ENCODE results near the gene KANSL2.
"Not testable (repeated sequence)": the region's sequence is repeated elsewhere in the genome, so short reads cannot be mapped to it uniquely, and the experiment has no call there.

Gene KANSL2

DNA sequence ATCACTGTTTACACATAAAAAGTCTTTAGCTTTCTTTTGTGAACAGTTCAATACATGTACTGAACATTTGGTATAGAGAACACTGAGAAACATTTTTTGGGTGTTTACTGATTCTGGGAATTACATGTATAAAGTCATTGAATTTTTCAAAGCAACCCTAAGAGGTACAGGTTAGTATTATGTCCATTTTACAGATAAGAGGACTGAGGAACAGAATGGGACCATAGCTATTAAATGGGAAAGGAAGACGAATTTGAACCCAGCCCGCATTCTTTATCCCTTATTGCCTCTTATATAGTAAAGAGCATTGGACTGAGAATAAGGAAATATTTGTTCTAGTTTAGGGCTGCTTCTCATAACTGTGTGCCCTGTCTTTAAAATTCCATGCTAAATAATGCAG lies 889 bp upstream of the KANSL2 start:
- no peak for DNase-seq

DNA sequence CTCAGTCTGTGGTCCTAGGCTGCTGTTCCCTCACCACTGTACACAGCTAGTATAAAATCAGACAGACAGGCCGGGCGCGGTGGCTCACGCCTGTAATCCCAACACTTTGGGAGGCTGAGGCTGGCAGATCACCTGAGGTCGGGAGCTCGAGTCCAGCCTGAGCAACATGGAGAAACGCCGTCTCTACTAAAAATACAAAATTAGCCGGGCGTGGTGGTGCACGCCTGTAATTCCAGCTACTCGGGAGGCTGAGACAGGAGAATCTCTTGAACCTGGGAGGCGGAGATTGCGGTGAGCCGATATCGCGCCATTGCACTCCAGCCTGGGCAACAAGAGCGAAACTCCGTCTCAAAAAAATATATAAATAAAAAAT lies 481 bp upstream of the KANSL2 start:
- DNase-seq = not testable (repeated sequence)

DNA sequence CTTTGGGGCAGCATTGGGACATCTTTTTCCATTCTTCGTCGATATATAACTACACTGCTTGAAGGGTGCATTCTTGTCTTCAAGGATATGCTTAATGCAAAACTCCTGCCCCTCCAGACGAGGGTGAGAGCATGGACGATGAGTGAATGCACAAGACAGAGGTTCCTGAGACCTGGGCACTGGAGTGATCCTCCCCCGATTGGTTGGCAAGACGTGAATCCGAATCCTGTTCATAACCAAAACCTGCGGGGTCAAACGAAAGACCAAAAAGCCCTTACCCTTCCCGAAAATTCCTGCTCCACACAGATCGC lies 684 bp downstream of the KANSL2 start:
- no peak for DNase-seq

DNA sequence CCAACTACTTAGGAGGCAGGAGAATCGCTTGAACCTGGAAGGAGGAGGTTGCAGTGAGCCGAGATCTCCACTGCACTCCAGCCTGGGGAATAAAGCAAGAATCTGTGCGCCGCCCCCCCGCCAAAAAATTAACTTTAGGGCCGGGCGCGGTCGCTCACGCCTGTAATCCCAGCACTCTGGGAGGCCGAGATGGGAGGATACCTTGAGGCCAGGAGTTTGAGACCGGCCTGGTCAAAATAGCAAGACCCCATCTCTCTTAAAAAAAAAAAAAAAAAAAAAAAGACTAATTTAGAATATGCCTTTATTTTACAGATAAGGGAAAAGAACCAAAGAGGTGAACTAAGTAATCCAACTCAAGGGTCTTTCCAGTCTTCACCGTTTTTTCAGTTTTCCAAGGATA lies 1.2 kb downstream of the KANSL2 start:
- DNase-seq = no peak

DNA sequence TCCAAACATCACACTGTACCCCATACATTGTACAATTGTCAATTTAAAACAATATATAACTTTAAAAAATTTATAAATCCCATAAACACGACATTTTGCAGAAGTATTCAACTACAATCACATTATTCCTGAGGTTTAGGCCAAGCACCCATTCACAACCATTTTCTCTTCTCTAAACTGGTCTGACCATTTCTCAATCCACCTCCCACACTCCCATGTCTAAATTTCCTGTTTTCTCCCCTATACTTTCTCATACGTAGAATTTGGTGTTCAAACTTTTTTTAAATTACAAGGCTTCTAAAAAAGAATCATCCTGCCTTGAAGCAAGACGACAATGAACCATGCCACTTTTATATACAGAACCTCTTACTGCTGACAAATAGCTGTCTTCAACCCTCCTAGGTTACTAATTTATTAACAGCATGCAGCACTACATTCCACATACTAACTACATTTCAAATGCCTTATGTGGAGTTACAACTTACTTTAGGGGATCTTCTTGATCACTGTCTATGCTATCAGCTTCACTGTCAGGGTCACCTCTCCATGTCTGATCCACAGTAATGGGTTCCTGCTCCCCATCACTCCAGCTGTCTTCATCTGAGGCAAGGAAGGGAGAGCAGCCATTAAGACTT lies 3.4 kb downstream of the KANSL2 start:
- DNase-seq = peak; percentile 63 to 85 (median 79)

DNA sequence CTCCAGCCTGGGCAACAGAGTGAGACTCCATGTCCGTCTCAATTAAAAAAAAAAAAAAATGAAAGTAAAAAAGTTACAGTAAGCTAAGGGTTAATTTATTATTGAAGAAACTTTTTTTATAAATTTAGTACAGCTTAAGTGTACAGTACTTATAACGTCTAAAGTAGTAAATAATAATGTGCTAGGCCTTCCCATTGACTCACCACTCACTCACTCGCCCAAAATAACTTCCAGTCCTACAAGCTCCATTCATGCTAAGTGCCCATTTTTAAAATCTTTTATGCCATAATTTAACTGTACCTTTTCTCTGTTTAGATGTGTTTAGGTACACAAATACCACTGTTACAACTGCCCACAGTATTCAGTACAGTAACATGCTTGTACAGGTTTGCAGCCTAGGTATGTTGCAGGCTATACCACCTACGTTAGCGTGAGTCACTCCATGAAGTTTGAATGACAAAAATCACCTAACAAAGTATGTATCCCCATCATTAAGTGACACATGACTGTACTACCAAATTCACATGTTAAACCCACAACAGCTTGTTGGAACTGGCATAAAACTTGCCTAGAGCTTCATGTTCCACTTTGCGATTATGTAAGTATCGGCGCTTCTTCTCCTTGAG lies 10.7 kb downstream of the KANSL2 start:
- no peak for DNase-seq

DNA sequence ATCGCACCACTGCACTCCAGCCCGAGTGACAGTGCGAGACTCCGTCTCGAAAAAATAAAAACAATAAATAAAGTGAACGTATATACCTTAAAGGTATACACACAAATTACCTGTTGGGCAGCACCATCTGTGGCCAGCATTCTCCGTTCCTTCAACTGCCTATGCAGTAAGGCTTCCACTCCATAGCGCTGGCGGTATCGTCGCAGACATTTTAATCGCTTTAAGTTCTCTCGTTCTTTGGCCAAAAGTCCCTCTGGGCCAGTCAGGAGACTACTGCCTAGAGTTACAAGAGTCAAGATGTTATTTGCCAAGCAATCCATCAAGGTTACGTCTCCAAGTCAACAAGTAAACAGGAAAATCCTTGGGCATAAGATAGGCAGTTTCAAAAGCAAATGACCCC lies 13.0 kb downstream of the KANSL2 start:
- DNase-seq = no peak

DNA sequence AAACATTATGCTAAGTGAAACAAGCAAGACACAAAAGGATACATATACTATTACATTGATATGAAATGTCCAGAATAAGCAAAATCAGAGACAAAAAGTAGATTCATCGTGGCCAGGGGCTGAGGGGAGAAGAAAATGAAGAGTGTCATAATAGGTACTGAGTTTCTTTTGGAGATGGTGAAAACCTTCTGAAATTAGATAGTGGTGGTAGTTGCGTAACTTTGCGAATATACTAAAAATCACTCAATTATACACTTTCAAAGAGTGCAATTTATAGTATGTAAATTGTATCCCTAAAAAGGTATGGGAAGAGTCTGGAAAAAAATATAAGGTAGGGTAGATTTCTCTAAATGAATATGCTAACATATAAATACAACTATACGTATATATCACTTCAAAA lies 22.2 kb downstream of the KANSL2 start:
- no peak for DNase-seq

DNA sequence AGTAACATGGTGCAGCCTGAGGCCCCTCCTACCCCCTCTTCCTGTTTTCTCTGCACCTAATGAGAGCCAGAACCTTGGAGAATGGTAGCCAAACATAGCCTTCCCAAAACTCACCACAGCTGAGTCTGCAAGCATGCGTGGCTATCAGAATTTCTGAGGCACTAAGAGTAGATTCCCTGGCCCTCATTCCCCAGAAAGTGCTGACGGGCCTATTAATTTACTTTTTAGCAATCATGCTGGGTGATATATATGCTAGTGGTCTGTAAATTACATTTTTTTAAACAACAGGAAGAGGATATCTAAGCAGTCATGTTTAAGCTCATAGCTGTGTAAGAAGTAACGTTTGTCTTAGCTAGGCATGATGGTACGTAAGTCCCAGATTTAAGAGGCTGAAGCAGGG lies 30.4 kb downstream of the KANSL2 start:
- no peak for DNase-seq

DNA sequence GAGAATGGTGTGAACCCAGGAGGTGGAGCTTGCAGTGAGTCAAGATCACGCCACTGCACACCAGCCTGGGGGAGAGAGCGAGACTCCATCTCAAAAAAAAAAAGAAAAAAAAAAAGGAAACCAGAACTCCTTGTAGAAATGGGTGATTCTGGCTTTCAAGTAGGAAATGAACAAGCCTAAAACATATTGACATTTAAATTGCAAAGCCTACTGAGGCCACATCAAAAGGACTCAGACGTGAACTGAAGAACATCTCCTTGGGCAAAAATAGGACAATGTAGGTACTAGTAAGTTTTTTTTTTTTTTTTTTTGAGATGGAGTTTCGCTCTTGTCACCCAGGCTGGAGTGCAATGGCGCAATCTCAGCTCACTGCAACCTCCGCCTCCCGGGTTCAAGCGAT lies 36.7 kb downstream of the KANSL2 start:
- not testable (repeated sequence) for DNase-seq

DNA sequence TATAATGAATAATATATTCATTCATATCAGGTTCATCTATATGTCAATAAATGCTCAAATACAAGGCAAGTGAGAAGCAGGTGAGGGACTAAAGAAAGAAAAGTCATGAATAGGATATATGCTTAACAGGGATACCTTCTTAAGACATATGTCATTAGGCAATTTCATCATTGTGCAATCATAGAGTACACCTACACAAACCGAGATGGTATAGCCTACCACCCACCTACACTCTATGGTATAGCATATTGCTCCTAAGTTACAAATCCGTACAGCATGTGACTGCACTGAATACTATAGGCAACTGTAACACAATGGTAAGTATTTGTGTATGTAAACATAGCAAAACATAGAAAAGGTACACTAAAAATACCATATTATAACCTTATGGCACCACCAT lies 39.0 kb downstream of the KANSL2 start:
- no peak for DNase-seq

DNA sequence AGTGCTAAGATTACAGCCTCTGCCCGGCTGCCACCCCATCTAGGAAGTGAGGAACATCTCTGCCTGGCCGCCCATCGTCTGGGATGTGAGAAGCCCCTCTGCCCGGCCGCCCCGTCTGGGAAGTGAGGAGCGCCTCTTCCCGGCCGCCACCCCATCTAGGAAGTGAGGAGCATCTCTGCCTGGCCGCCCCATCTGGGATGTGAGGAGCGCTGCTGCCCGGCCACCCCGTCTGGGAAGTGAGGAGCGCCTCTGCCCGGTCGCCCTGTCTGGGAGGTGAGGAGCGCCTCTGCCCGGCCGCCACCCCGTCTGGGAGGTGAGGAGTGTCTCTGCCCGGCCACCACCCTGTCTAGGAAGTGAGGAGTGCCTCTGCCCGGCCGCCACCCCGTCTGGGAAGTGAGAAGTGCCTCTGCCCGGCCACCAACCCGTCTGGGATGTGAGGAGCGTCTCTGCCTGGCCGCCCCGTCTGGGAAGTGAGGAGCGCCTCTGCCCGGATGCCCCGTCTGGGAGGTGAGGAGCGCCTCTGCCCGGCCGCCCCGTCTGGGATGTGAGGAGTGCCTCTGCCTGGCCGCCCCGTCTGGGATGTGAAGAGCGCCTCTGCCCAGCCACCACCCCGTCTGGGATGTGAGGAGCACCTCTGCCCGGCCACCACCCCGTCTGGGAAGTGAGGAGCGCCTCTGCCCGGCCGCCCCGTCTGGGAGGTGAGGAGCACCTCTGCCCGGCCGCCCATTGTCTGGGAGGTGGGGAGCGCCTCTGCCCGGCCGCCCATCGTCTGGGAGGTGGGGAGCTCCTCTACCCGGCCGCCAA lies 40.1 kb downstream of the KANSL2 start:
- DNase-seq = not testable (repeated sequence)

DNA sequence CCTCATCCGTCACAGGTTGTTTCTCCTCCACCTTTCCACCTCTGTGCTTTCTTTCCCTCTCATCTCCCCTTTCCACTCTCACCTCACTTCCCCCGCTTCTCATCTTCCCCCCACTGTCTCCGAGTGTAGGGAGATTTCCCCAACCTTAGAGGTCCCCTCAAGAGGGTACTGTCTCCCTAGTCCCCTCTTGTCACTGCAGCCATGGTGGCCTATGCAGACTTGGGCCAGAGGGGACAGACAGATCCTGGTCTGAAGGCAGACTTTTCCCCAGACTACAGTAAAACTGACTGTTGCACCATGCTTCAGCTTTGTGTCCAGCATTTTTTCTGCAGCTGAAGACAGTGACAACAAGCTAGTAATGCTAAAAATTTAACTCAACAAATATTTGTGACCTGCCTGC lies 41.2 kb downstream of the KANSL2 start:
- no peak for DNase-seq

DNA sequence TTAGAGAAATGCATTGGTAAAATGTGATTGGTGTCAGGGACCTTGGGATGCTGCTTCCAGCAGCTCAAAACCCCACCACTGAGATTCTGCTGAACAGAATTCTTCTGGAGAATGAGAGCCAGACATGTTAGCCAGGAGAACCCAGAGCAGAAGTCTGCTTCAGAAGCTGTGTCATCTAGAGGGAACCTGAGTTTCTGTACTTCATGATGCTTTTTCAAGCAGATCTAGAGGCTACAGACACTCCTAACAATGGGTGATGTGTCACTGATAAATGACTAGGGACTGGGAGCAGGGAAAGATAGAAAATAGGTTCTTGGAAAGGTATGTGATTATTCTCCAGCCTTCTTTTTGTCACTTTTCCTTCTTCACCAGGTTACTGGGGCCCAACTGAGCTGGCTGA lies 41.6 kb downstream of the KANSL2 start:
- no peak for DNase-seq

DNA sequence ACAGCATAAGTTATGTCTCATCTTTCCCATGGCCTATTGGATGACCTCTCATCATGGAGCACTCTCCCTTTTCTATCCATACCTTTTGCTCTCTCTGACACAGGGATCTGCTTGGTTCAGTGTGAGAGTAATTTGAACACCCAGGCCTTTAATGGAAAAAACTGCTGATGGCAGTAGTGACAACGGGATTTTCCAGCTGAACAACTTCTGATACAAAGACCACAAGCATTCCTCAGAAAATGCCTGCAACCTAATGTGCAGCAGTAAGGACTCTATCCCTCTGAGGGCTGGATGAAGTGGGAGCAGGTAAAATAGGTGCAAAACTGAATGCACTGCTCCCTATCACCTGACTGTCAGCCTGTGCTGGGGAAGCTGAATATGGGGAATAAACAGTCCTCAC lies 51.0 kb downstream of the KANSL2 start:
- no peak for DNase-seq

DNA sequence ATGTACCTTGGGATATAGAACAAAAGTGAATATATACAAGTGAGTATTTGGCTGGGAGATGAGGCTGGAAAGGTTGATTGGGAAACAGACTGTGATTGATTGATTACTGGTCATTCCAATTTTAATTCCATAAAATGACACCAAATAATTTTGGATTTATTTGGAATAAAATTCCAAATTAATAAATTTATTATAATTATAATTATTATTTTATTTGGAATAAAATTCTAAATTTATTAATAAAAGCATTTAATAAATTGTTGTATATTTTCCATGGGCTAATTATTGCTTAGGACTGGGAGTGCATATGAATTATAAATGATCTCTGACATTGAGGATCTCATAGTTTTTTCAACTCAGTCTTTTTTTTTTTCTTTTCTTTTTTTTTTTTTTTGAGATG lies 51.7 kb downstream of the KANSL2 start:
- no peak for DNase-seq

DNA sequence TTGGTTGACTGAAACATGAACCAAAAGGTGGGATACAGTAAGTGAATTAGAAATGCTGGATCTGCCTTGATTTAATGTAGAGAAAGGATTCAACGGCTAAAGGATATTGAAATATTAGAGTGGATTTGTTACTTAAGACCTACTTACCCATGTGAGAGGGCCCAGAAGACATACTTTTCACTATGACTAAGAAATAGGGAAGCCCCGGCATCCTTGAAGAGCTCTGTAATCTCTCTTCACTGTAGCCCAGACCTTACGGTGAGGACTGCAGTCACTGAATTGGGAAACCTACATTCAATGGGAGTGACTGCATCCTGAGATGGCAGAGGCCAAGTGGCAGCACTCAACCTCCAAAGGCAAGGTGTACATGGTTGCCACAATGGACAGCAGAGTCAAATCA lies 52.5 kb downstream of the KANSL2 start:
- DNase-seq = peak in 1 of 3 donors; percentile 4

DNA sequence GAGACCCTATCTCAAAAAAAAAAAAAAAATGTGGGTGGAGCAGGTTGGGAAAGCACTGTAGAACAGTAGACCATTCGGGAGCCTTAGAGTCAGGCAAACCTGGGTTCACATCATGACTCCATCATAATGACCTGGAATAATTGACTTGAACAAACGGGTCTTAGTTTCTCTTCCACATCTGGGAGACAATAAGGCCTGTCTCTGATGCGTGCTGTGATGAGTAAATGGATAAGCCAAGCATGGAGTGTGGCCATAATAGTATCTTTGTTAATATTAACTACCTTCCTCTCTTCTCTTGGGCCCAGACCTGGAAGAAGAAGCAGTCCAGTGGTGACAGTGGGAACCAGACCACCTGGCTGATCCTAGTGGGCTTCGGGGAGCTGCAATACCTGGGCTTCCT lies 54.5 kb downstream of the KANSL2 start:
- DNase-seq = no peak

DNA sequence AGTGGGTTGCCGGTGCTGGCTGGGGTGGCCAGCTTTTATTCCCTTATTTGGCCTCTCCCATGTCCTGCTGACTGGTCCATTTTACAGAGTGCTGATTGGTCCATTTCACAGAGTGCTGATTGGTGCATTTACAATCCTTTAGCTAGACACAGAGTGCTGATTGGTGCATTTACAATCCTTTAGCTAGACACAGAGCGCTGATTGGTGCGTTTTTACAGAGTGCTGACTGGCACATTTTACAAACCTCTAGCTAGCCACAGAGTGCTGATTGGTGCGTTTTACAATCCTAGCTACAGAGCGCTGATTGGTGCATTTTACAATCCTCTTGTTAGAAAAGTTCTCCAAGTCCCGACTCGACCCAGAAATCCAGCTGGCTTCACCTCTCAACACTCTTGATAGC lies 59.0 kb downstream of the KANSL2 start:
- DNase-seq = not testable (repeated sequence)

DNA sequence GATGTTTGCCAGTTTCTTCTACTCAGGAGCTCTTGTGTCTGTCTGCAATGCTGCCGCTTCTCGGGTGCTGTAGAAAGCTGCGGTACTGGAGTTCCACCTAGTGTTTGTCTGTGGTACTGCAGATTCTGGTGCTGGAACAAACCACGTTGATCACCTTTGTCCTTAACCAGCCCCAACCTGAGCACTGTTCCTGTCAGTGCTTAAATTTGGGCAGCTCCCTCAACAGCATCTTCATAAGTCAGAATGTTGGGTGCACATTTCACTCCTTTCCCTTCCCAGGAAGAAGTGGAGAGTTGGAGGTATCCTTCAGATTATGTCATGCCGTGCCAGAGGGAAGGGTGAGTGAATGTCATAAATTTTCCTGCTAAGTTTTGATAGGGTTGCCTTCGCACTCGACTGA lies 63.5 kb downstream of the KANSL2 start:
- peak; percentile 67 to 80 (median 79) for DNase-seq

DNA sequence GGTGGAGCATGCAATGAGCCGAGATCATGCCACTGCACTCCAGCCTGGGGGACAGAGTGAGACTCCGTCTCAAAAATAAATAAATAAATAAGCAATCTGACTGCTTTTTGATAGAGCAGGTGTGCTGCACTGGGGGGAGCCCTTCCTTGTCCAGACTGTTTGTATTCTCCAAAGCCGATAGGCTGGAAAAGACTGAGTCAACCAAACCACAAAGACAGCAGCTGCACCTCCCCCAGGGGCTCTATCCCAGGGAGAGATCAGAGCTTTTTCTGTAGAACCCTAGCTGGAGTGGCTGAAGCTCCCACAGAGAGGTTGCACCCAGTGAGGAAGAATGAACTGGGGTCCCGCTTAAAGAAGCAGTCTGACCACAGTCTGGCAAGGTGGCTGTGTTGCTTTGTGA lies 66.4 kb downstream of the KANSL2 start:
- no peak for DNase-seq

DNA sequence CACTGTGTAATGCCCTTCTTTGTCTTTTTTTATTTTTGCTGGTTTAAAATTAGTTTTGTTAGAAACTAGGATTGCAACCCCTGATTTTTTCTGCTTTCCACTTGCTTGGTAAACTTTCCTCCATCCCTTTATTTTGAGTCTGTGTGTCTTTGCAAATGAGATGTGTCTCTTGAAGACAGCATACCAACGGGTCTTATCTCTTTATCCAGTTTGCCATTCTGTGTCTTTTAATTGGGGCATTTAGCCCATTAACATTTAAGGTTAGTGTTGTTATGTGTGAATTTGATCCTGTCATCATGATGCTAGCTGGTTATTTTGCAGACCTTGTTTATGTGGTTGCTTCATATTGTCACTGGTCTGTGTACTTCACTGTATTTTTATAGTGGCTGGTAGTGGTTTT lies 68.7 kb downstream of the KANSL2 start:
- DNase-seq = no peak

Data from suppressor macrophage treated with lipopolysaccharide for 1 hour (primary cell).